T1000 (cell line): ENCODE results near the gene CIAO3.

Experiments
- DNase-seq: peaks from one replicate; lab custom pipeline; 2025; ENCODE audit warnings: mixed read lengths; lab: John Stamatoyannopoulos, UW

The CIAO3 gene

GRCh38 chr16:709566-710499 lies 31.0 kb downstream of the CIAO3 start:
- peak; percentile 81 for DNase-seq

- no peak for DNase-seq
These were observed 31.8 kb downstream of the CIAO3 start for GRCh38 chr16:708959-709358.

GRCh38 chr16:708019-708418 lies 32.8 kb downstream of the CIAO3 start:
- DNase-seq, result no peak

- no peak for DNase-seq
These were observed 33.7 kb downstream of the CIAO3 start for GRCh38 chr16:707062-707538.

- no peak for DNase-seq
These were observed 34.4 kb downstream of the CIAO3 start for GRCh38 chr16:706189-707061.

- DNase-seq, result no peak
These were observed 35.2 kb downstream of the CIAO3 start, which contains the start of gene FBXL16 for GRCh38 chr16:705431-706188. TSS of gene FBXL16 (minus strand) at chr16:705801. CDS start at chr16:697405, 8,396 bp downstream.

- no peak for DNase-seq
These were observed 36.0 kb downstream of the CIAO3 start for GRCh38 chr16:704552-705380.

GRCh38 chr16:704047-704446 lies 36.8 kb downstream of the CIAO3 start:
- no peak for DNase-seq

- no peak for DNase-seq
These were observed 37.4 kb downstream of the CIAO3 start for GRCh38 chr16:703406-703805.

GRCh38 chr16:702341-702740 lies 38.5 kb downstream of the CIAO3 start:
- no peak for DNase-seq

GRCh38 chr16:700684-701584 lies 39.9 kb downstream of the CIAO3 start:
- peak; percentile 26 for DNase-seq

GRCh38 chr16:698911-699671 lies 41.7 kb downstream of the CIAO3 start:
- DNase-seq, result no peak

- no peak for DNase-seq
These were observed 45.3 kb downstream of the CIAO3 start for GRCh38 chr16:695355-696089.

- no peak for DNase-seq
These were observed 45.9 kb downstream of the CIAO3 start for GRCh38 chr16:694863-695354.

- DNase-seq, result no peak
These were observed 46.5 kb downstream of the CIAO3 start for GRCh38 chr16:694187-694862.

GRCh38 chr16:693766-694165 lies 47.0 kb downstream of the CIAO3 start:
- no peak for DNase-seq

- DNase-seq, result no peak
These were observed 47.4 kb downstream of the CIAO3 start for GRCh38 chr16:693364-693763.
